ENCODE measurements around the gene NYNRIN. TPM values are rescaled to one million over a fixed set of nuclear protein-coding genes. Genes with fewer than 3 reads are reported as not detected.

NYNRIN gene
- total RNA-seq (2014; rRNA removed; shearing (Covaris generic)), result 17.5 and 20.0 TPM in 2 replicates
- 3.1 TPM in 2 replicates for polyA plus RNA-seq (2016; fragmentation: Nextera tagmentation; extraction: Ambion mirVana)
- long read RNA-seq, partial matches to known transcripts, result 0 of 1 reads
- long read RNA-seq, other reads (novel, unspliced or antisense), result 1 of 1 reads

- Histone ChIP-seq H4K20me1 (replicated peaks; ENCODE audit: insufficient read depth) (no peaks in the 10 kb centered on the region; the same call in 1 of the 2 replicates), H2AFZ (peak within 1 kb of the TSS; percentile 94), H3K4me2 (peak within 1 kb of the TSS; percentile 97), H3K4me1 (ENCODE audit: insufficient read depth) (peaks cover 15% of the 10 kb centered on the region; the same call in 1 of the 2 replicates), H3K4me3 (peak within 1 kb of the TSS; percentile 86), H3K27ac (ENCODE audit: low read depth) (no peak within 1 kb of the TSS), H3K79me2 (replicated peaks; ENCODE audit: insufficient read depth) (no peaks in the 10 kb centered on the region), H3F3A (replicated peaks; ENCODE audit: low read depth) (no peaks in the 10 kb centered on the region), H3K27me3 (ENCODE audit: insufficient read depth) (peaks cover 18% of the 10 kb centered on the region; the same call in 1 of the 2 replicates), H3K9me2 (ENCODE audit: insufficient read depth) (no peaks in the 10 kb centered on the region), H3K36me3 (ENCODE audit: insufficient read depth) (no peaks in the 10 kb centered on the region)
- DNase-seq (ENCODE audit: low spot score) (peak; percentile 78), ATAC-seq (peak; percentile 83)
- Mint-ChIP-seq H3K27me3 (ENCODE audit: insufficient read depth, low read depth, poor library complexity) (peaks cover 14% of the 10 kb centered on the region), H3K36me3 (ENCODE audit: low read depth) (no peaks in the 10 kb centered on the region), H3K9me3 (no peaks in the 10 kb centered on the region), H3K27ac (no peak within 1 kb of the TSS), H3K4me1 (peaks cover 54% of the 10 kb centered on the region), H3K4me3 (peak within 1 kb of the TSS; percentile 79)
- TF ChIP-seq ZNF331 (CRISPR knock-in tag; IDR thresholded peaks at IDR 0.05; ENCODE audit: low read depth), result no peak
- peak; percentile 41 for TF ChIP-seq POLR2AphosphoS5 (IDR thresholded peaks at IDR 0.05; ENCODE audit: low read depth)
Measured at GRCh38 chr14:24398653-24399446, at the start of gene NYNRIN. Gene NYNRIN, plus strand, starts transcription at chr14:24399003. Its CDS starts 244 bp downstream, at chr14:24399247.

GRCh38 chr14:24349742-24350141 is 49.1 kb upstream of the NYNRIN start:
- H3K4me1 ChIP-seq (ENCODE audit: insufficient read depth), result no peaks in the 10 kb centered on the region
- DNase-seq (ENCODE audit: low spot score), result no peak
- peaks cover 24% of the 10 kb centered on the region for H3K27me3 Mint-ChIP-seq (ENCODE audit: insufficient read depth, low read depth, poor library complexity)
- H3K4me3 Mint-ChIP-seq, result no peak overlapping the region
- no peak overlapping the region for H3K27ac Mint-ChIP-seq
- H3F3A ChIP-seq (replicated peaks; ENCODE audit: low read depth), result no peaks in the 10 kb centered on the region
- no peaks in the 10 kb centered on the region for H3K4me1 Mint-ChIP-seq
- H3K79me2 ChIP-seq (replicated peaks; ENCODE audit: insufficient read depth), result no peaks in the 10 kb centered on the region
- H3K9me3 Mint-ChIP-seq, result no peaks in the 10 kb centered on the region
- no peak overlapping the region for H3K27ac ChIP-seq (ENCODE audit: low read depth)
- no peaks in the 10 kb centered on the region for H3K36me3 Mint-ChIP-seq (ENCODE audit: low read depth)
- H3K9me2 ChIP-seq (ENCODE audit: insufficient read depth), result no peaks in the 10 kb centered on the region
- no peak for TF ChIP-seq STAT1 (IDR thresholded peaks at IDR 0.05; ENCODE audit: unreplicated experiment)
- no peak for TF ChIP-seq CTCF (conservative IDR thresholded peaks at IDR 0.05; ENCODE audit: low read depth in 2 of 2)
- TF ChIP-seq ZNF331 (CRISPR knock-in tag; IDR thresholded peaks at IDR 0.05; ENCODE audit: low read depth), result no peak
- no peak for TF ChIP-seq NANOG (IDR thresholded peaks at IDR 0.05; ENCODE audit: borderline replicate concordance)
- TF ChIP-seq EZH2 (IDR thresholded peaks at IDR 0.05; ENCODE audit: low read depth, unreplicated experiment), result no peak
- TF ChIP-seq CREB1 (CRISPR knock-in tag; IDR thresholded peaks at IDR 0.05; ENCODE audit: low read depth), result no peak
- no peak for TF ChIP-seq POLR2AphosphoS5 (IDR thresholded peaks at IDR 0.05; ENCODE audit: low read depth)
- no peak for TF ChIP-seq JUNB (IDR thresholded peaks at IDR 0.05; ENCODE audit: unreplicated experiment)
- no peak overlapping the region for H3K4me2 ChIP-seq
- peaks cover 82% of the 10 kb centered on the region for H3K27me3 ChIP-seq (ENCODE audit: insufficient read depth)
- no peak overlapping the region for H3K4me3 ChIP-seq
- no peaks in the 10 kb centered on the region for H4K20me1 ChIP-seq (replicated peaks; ENCODE audit: insufficient read depth)
- no peaks in the 10 kb centered on the region for H3K36me3 ChIP-seq (ENCODE audit: insufficient read depth)
- no peak for ATAC-seq
- H2AFZ ChIP-seq, result no peak overlapping the region

Measured in GM23338 (cell line).